GM23248 (cell line): Measurements from ENCODE around the gene TMEM50A. TPM values are rescaled to one million over a fixed set of nuclear protein-coding genes. Genes with fewer than 3 reads are reported as not detected.
A peak's percentile ranks its signal among the peaks of the same experiment; 100 is the strongest.
"Not testable (repeated sequence)": the region's sequence is repeated elsewhere in the genome, so short reads cannot be mapped to it uniquely, and the experiment has no call there.

Source experiments
- DNase-seq: peaks from one replicate; pipeline ENCODE4 v3.0.0-alpha.2; 2015
- H2AFZ ChIP-seq: fragments of 200-600 bp; sonication (generic); 2 replicates; pipeline ENCODE4 v1.6.1; 2016; ENCODE audit warnings: antibody characterized with exemption
- H3F3A ChIP-seq: fragments of 200-600 bp; sonication (generic); 2 replicates; pipeline ENCODE4 v1.6.1; 2016; ENCODE audit warnings: mild to moderate bottlenecking, antibody characterized with exemption, mixed run types; ENCODE audit not compliant: insufficient read depth
- H3K27ac ChIP-seq: fragments of 200-600 bp; sonication (generic); 2 replicates; pipeline ENCODE4 v1.5.1; 2016; ENCODE audit warnings: mild to moderate bottlenecking
- H3K27me3 ChIP-seq: fragments of 200-600 bp; sonication (generic); replicated peaks from 2 replicates; pipeline ENCODE4 v1.6.1; 2016; ENCODE audit warnings: mild to moderate bottlenecking; ENCODE audit not compliant: insufficient read depth
- H3K36me3 ChIP-seq: fragments of 200-600 bp; sonication (generic); 2 replicates; pipeline ENCODE4 v1.6.1; 2016; ENCODE audit warnings: low read depth, mild to moderate bottlenecking
- H3K4me1 ChIP-seq: fragments of 200-600 bp; sonication (generic); 2 replicates; pipeline ENCODE4 v1.6.1; 2016; ENCODE audit warnings: mild to moderate bottlenecking; ENCODE audit not compliant: insufficient read depth
- H3K4me2 ChIP-seq: fragments of 200-600 bp; sonication (generic); one replicate; pipeline ENCODE4 v1.6.1; 2016; ENCODE audit warnings: mild to moderate bottlenecking; ENCODE audit not compliant: unreplicated experiment
- H3K4me3 ChIP-seq: fragments of 200-600 bp; sonication (generic); 2 replicates; pipeline ENCODE4 v1.5.1; 2016; ENCODE audit warnings: mild to moderate bottlenecking
- H3K79me2 ChIP-seq: fragments of 200-600 bp; sonication (generic); 2 replicates; pipeline ENCODE4 v1.6.1; 2016; ENCODE audit warnings: mild to moderate bottlenecking; ENCODE audit not compliant: insufficient read depth
- H3K9ac ChIP-seq: fragments of 200-600 bp; sonication (generic); 2 replicates; pipeline ENCODE4 v1.6.1; 2016; ENCODE audit warnings: mild to moderate bottlenecking
- H3K9me2 ChIP-seq: fragments of 200-600 bp; sonication (generic); 2 replicates; pipeline ENCODE4 v1.6.1; 2016; ENCODE audit warnings: mixed run types, mild to moderate bottlenecking, moderate library complexity; ENCODE audit not compliant: insufficient read depth
- H3K9me3 ChIP-seq: fragments of 200-600 bp; sonication (generic); one replicate; pipeline ENCODE4 v1.6.1; 2017; ENCODE audit warnings: low read depth
- H4K20me1 ChIP-seq: fragments of 200-600 bp; sonication (generic); 2 replicates; pipeline ENCODE4 v1.6.0; 2016; ENCODE audit not compliant: insufficient read depth
- WGBS, 2 experiments: methylation state at CpG; one replicate each; pipeline ENCODE4 v1.1.6; 2015 to 2017; ENCODE audit warnings: low lambda C conversion rate in 2 of 2, low coverage in 1 of 2; ENCODE audit errors: missing lambda C conversion rate in 2 of 2; 5-methylcytosine and 5-hydroxymethylcytosine counted together
- in situ Hi-C: fragments of 300-500 bp; cut with MboI; formaldehyde crosslinking; loops from 2 replicates; pipeline ENCODE4 v1.15.0; 2020
- polyA plus RNA-seq: library from polyadenylated mRNA; unstranded; fragments of >200 nt; fragmentation: Nextera tagmentation; extraction: Ambion mirVana; gene quantifications from 2 replicates; pipeline ENCODE4 v1.2.1, GENCODE V29; 2016
- total RNA-seq: library from RNA; depleted of rRNA; stranded (reverse); fragments of >200 nt; shearing (Covaris generic); gene quantifications from 2 replicates; pipeline ENCODE4 v1.2.3, GENCODE V29; 2014

TMEM50A gene
- total and polyA plus RNA-seq, 2 experiments from 2014 or later = 213 to 455 TPM

GRCh38 chr1:25320314-25320938 lies 17.7 kb upstream of the TMEM50A start:
- H4K20me1 ChIP-seq, H3K27me3 ChIP-seq, H3F3A ChIP-seq, H3K36me3 ChIP-seq, in situ Hi-C loops, H2AFZ ChIP-seq, H3K9me3 ChIP-seq, H3K9me2 ChIP-seq: not testable (repeated sequence)
- H3K4me3 ChIP-seq = peak overlapping the region; percentile 47
- peaks cover 12% of the 10 kb centered on the region for H3K4me1 ChIP-seq
- peak; percentile 89 for DNase-seq
- peaks cover 29% of the 10 kb centered on the region for H3K79me2 ChIP-seq
- H3K4me2 ChIP-seq = peak overlapping the region; percentile 79
- peak overlapping the region; percentile 73 for H3K9ac ChIP-seq
- peak overlapping the region; percentile 96 for H3K27ac ChIP-seq
- WGBS, 2 experiments = 9 to 23% methylated on average over 8 of the region's 9 CpGs

GRCh38 chr1:25322127-25322526 lies 16.0 kb upstream of the TMEM50A start:
- H3K9me2 ChIP-seq, in situ Hi-C loops, H3K9ac ChIP-seq, H3F3A ChIP-seq, H3K4me3 ChIP-seq, H3K36me3 ChIP-seq, H3K9me3 ChIP-seq, H2AFZ ChIP-seq, DNase-seq, H3K27me3 ChIP-seq, H3K4me2 ChIP-seq, H3K27ac ChIP-seq, H4K20me1 ChIP-seq: not testable (repeated sequence)
- peaks cover 29% of the 10 kb centered on the region for H3K79me2 ChIP-seq
- WGBS, 2 experiments = 89 to 95% methylated on average over 8 of the region's 9 CpGs
- H3K4me1 ChIP-seq = peaks cover 12% of the 10 kb centered on the region

- in situ Hi-C loops, H4K20me1 ChIP-seq, H3K9ac ChIP-seq, H3K36me3 ChIP-seq, H3K27ac ChIP-seq, H3K27me3 ChIP-seq, H2AFZ ChIP-seq, H3K9me2 ChIP-seq, DNase-seq, H3F3A ChIP-seq, H3K9me3 ChIP-seq, H3K4me3 ChIP-seq, H3K4me2 ChIP-seq: not testable (repeated sequence)
- Histone ChIP-seq H3K4me1 (peaks cover 12% of the 10 kb centered on the region), H3K79me2 (peaks cover 13% of the 10 kb centered on the region)
- 97% methylated on average over 3 of the region's 3 CpGs for WGBS, 2 experiments
Measured at GRCh38 chr1:25324407-25324806, 13.7 kb upstream of the TMEM50A start.

- H3K36me3 ChIP-seq, H3K9me2 ChIP-seq, H3K9ac ChIP-seq, H3K27me3 ChIP-seq, H4K20me1 ChIP-seq, DNase-seq, H3K4me3 ChIP-seq, H3F3A ChIP-seq, H3K9me3 ChIP-seq, H3K4me2 ChIP-seq, H2AFZ ChIP-seq, in situ Hi-C loops, H3K27ac ChIP-seq: not testable (repeated sequence)
- Histone ChIP-seq H3K4me1 (peaks cover 11% of the 10 kb centered on the region; the same call in 1 of the 2 replicates), H3K79me2 (peaks cover 32% of the 10 kb centered on the region)
- WGBS, 2 experiments = no CpG with 5 or more reads among the region's 17 CpGs
Measured at GRCh38 chr1:25327864-25328790, 10.0 kb upstream of the TMEM50A start.

- H3K9me2 ChIP-seq, in situ Hi-C loops, H2AFZ ChIP-seq, H3K4me2 ChIP-seq, H3K27me3 ChIP-seq, H3F3A ChIP-seq, H3K9ac ChIP-seq, H3K36me3 ChIP-seq, H4K20me1 ChIP-seq, H3K9me3 ChIP-seq, H3K4me3 ChIP-seq, DNase-seq: not testable (repeated sequence)
- 20 to 26% methylated on average over 4 of the region's 4 CpGs for WGBS, 2 experiments
- Histone ChIP-seq H3K4me1 (peaks cover 11% of the 10 kb centered on the region; the same call in 1 of the 2 replicates), H3K79me2 (peaks cover 34% of the 10 kb centered on the region), H3K27ac (peak overlapping the region; percentile 92; the same call in 1 of the 2 replicates)
Measured at GRCh38 chr1:25328791-25329185, 9.3 kb upstream of the TMEM50A start.

- in situ Hi-C loops, H3K4me2 ChIP-seq, DNase-seq, H3K4me3 ChIP-seq, H3F3A ChIP-seq, H3K9me2 ChIP-seq, H3K9me3 ChIP-seq, H2AFZ ChIP-seq, H3K36me3 ChIP-seq, H4K20me1 ChIP-seq, H3K27me3 ChIP-seq: not testable (repeated sequence)
- peak overlapping the region; percentile 92 for H3K27ac ChIP-seq
- peak overlapping the region; percentile 44; the same call in 1 of the 2 replicates for H3K9ac ChIP-seq
- 65 to 67% methylated on average over 5 of the region's 5 CpGs for WGBS, 2 experiments
- peaks cover 11% of the 10 kb centered on the region; the same call in 1 of the 2 replicates for H3K4me1 ChIP-seq
- H3K79me2 ChIP-seq = peaks cover 34% of the 10 kb centered on the region
Measured at GRCh38 chr1:25329336-25329735, 8.8 kb upstream of the TMEM50A start.

- H3K36me3 ChIP-seq, H3K9me3 ChIP-seq, H3K27me3 ChIP-seq, H2AFZ ChIP-seq, H4K20me1 ChIP-seq, H3K9me2 ChIP-seq, in situ Hi-C loops, H3F3A ChIP-seq: not testable (repeated sequence)
- H3K4me2 ChIP-seq = peak overlapping the region; percentile 45
- peak; percentile 55 for DNase-seq
- peaks cover 11% of the 10 kb centered on the region; the same call in 1 of the 2 replicates for H3K4me1 ChIP-seq
- peaks cover 38% of the 10 kb centered on the region for H3K79me2 ChIP-seq
- peak overlapping the region; percentile 32; the same call in 1 of the 2 replicates for H3K4me3 ChIP-seq
- peak overlapping the region; percentile 78 for H3K9ac ChIP-seq
- H3K27ac ChIP-seq = peak overlapping the region; percentile 92
- WGBS, 2 experiments = 0 to 8% methylated on average over 1 to 5 of the region's 5 CpGs
Measured at GRCh38 chr1:25329950-25330349, 8.2 kb upstream of the TMEM50A start.
